WTC11 (cell line): Measurements from ENCODE around the gene UGT8.

Experiments used
- CREB1 ChIP-seq: sonication (generic); formaldehyde crosslinking; IDR thresholded peaks from 2 replicates; pipeline ENCODE4 v1.8.0; 2023; ENCODE audit warnings: mild to moderate bottlenecking, missing genetic modification reagents
- CTCF ChIP-seq: fragments of 200-600 bp; IDR thresholded peaks from 2 replicates; pipeline ENCODE4 v1.8.0; 2022; ENCODE audit warnings: antibody characterized with exemption
- E2F4 ChIP-seq: sonication (generic); formaldehyde crosslinking; IDR thresholded peaks from 2 replicates; pipeline ENCODE4 v1.8.1; 2022; ENCODE audit warnings: low read depth, mild to moderate bottlenecking, moderate library complexity, missing genetic modification reagents, borderline replicate concordance
- GABPB1 ChIP-seq: sonication (generic); formaldehyde crosslinking; IDR thresholded peaks from 2 replicates; pipeline ENCODE4 v1.8.1; 2023; ENCODE audit warnings: mild to moderate bottlenecking, missing genetic modification reagents
- HMGXB4 ChIP-seq: sonication (generic); formaldehyde crosslinking; IDR thresholded peaks from 2 replicates; pipeline ENCODE4 v1.8.1; 2023; ENCODE audit warnings: mild to moderate bottlenecking, moderate library complexity, missing genetic modification reagents
- TCF7 ChIP-seq: sonication (generic); formaldehyde crosslinking; IDR thresholded peaks from 2 replicates; pipeline ENCODE4 v1.8.0; 2022; ENCODE audit warnings: mild to moderate bottlenecking, low read depth, missing genetic modification reagents, moderate library complexity
- ZNF219 ChIP-seq: sonication (generic); formaldehyde crosslinking; IDR thresholded peaks from 2 replicates; pipeline ENCODE4 v1.8.0; 2023; ENCODE audit warnings: missing genetic modification reagents, mild to moderate bottlenecking, borderline replicate concordance
- ZNF423 ChIP-seq: fragments of 250-450 bp; sonication (Bioruptor Pico); IDR thresholded peaks from 2 replicates; pipeline ENCODE4 v2.1.2; 2022; ENCODE audit warnings: mild to moderate bottlenecking, moderate library complexity

GRCh38 chr4:114698231-114698630, 99.6 kb downstream of the UGT8 start:
- TF ChIP-seq TCF7 (CRISPR knock-in tag) (no peak), CTCF (no peak), E2F4 (no peak), CREB1 (no peak), ZNF423 (CRISPR knock-in tag) (no peak), HMGXB4 (CRISPR knock-in tag) (no peak), GABPB1 (CRISPR knock-in tag) (no peak), ZNF219 (no peak)
